Sigmoid colon (tissue), 4 donors: ENCODE measurements around the gene SPTLC1.

Experiments
- EP300 ChIP-seq, 4 donors: sonication (generic); formaldehyde crosslinking; IDR thresholded peaks; one replicate each; pipeline ENCODE4 v1.6.1; 2017; ENCODE audit warnings: antibody characterized with exemption in 4 of 4
- POLR2A ChIP-seq, 2 donors: fragments of 450-650 bp; IDR thresholded peaks; one replicate each; pipeline ENCODE4 v1.6.1; 2016; ENCODE audit warnings: antibody characterized with exemption in 2 of 2, mild to moderate bottlenecking in 2 of 2, moderate library complexity in 2 of 2
- TF ChIP-seq, protein P1 (sequence below), 4 experiments: fragments of 450-650 bp in 3 of 4; fragments of 200-600 bp in 1 of 4; IDR thresholded peaks; one replicate each; pipeline ENCODE4 v1.5.1; 2016 to 2019; ENCODE audit warnings: antibody characterized with exemption in 4 of 4, mild to moderate bottlenecking in 3 of 4, moderate library complexity in 2 of 4

DNA sequence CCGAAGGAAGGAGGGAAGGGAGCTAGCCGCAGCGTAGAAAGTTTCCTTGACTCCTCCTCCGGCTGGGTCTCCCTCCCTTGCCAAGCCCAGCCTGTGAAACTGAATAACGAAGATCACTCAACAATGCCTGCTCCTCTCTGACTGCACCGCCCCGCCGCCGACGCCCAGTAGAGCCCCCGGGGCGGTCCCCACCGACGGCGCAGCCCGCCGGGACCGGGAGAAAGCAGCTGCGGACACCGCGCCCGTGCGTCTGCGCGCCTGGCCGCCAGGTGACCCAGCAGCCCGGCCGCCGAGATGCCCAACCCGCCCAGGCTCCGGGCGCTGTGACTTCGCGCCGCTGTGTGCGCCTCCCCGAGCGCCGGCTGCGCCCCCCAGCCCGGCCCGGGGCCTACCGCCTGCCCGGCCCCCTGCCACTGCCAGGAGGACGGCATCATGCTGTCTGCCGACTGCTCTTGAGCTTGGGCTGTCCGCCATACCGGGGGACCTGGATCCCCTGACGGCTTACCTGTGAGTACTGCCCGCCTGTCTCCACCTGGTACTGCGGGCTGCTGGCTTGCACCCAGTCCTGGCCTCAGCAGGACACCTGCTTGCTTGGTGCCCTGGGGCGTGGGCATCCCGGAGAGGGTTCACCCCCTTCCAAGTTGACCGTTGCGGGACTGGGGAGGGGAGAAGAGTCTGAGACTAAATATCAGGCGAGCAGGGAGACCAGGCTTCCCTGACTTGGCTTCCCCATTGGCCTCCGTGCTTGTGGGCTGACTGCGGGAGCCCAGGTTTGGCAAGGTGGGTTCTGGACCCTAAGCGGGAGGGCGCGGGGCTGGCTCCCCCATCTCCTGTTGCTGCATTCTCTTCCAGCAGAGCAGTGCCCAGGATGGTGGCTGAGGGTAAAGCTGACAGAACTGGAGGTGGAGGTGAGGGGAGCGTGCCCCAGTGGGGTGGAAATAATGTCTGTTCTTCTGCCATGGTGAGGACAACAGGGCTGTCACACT, 26.2 kb upstream of the SPTLC1 start:
- TF ChIP-seq POLR2A (IDR thresholded peaks at IDR 0.05), result no peak
- TF ChIP-seq, protein P1, sequence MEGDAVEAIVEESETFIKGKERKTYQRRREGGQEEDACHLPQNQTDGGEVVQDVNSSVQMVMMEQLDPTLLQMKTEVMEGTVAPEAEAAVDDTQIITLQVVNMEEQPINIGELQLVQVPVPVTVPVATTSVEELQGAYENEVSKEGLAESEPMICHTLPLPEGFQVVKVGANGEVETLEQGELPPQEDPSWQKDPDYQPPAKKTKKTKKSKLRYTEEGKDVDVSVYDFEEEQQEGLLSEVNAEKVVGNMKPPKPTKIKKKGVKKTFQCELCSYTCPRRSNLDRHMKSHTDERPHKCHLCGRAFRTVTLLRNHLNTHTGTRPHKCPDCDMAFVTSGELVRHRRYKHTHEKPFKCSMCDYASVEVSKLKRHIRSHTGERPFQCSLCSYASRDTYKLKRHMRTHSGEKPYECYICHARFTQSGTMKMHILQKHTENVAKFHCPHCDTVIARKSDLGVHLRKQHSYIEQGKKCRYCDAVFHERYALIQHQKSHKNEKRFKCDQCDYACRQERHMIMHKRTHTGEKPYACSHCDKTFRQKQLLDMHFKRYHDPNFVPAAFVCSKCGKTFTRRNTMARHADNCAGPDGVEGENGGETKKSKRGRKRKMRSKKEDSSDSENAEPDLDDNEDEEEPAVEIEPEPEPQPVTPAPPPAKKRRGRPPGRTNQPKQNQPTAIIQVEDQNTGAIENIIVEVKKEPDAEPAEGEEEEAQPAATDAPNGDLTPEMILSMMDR (IDR thresholded peaks at IDR 0.05), result peak in 1 of 4 experiments; percentile 24
- TF ChIP-seq EP300 (IDR thresholded peaks at IDR 0.05), result no peak
